ENCODE data around the gene TFDP2. TPM values are rescaled to one million over a fixed set of nuclear protein-coding genes. Genes with fewer than 3 reads are reported as not detected.

TFDP2 gene
- total RNA-seq, 1 experiment from 2014 or later, result 76.0 TPM

DNA sequence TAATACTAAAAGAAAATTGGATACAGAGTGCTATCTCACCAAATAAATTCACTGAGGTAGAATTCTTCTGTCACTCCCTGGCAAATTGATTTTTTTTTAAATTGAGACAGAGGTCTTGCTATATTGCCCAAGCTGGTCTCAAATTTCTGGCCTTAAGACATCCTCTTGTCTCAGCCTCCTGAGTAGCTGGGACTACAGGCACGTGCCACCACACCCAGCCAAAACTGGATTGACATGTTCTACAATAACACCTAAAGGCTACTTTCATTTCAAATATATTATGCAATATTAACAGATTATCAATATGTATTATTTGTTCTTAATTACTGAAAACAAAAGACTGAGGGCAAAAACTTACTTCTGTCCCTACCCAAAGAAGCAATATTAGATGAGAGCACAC lies 36.7 kb downstream of the TFDP2 start:
- no peak overlapping the region for H2BK12ac ChIP-seq (ENCODE audit: insufficient read length, low read depth, low read length)
- no peak overlapping the region for H3K56ac ChIP-seq (ENCODE audit: insufficient read length, low read depth, low read length)
- H2BK15ac ChIP-seq (ENCODE audit: low read depth, low read length), result no peak overlapping the region
- no peak overlapping the region for H3T11ph ChIP-seq (ENCODE audit: low read length)
- Mint-ChIP-seq H3K4me1 (peaks cover 6% of the 10 kb centered on the region in 2 experiments), H3K4me3 (no peak overlapping the region), H3K9me3 (no peaks in the 10 kb centered on the region; a peak in 1 of 5 replicates), H3K36me3 (ENCODE audit: insufficient read depth in 1 of 3, low read depth in 3 of 3) (no peaks in the 10 kb centered on the region), H3K27ac (no peak overlapping the region), H3K27me3 (ENCODE audit: low read depth) (no peaks in the 10 kb centered on the region)
- no peaks in the 10 kb centered on the region for H3K23me2 ChIP-seq (ENCODE audit: insufficient read length, low read depth, low read length, poor library complexity, severe bottlenecking)
- TF ChIP-seq, protein P1, sequence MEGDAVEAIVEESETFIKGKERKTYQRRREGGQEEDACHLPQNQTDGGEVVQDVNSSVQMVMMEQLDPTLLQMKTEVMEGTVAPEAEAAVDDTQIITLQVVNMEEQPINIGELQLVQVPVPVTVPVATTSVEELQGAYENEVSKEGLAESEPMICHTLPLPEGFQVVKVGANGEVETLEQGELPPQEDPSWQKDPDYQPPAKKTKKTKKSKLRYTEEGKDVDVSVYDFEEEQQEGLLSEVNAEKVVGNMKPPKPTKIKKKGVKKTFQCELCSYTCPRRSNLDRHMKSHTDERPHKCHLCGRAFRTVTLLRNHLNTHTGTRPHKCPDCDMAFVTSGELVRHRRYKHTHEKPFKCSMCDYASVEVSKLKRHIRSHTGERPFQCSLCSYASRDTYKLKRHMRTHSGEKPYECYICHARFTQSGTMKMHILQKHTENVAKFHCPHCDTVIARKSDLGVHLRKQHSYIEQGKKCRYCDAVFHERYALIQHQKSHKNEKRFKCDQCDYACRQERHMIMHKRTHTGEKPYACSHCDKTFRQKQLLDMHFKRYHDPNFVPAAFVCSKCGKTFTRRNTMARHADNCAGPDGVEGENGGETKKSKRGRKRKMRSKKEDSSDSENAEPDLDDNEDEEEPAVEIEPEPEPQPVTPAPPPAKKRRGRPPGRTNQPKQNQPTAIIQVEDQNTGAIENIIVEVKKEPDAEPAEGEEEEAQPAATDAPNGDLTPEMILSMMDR (conservative IDR thresholded peaks at IDR 0.05), result no peak
- no peaks in the 10 kb centered on the region for H3K9me3 ChIP-seq (ENCODE audit: control insufficient read depth, low read depth, low read length)
- DNase-seq, result no peak
- H2AK5ac ChIP-seq (ENCODE audit: insufficient read length, low read length), result no peak overlapping the region
- H2BK5ac ChIP-seq (ENCODE audit: insufficient read length, low read length), result no peak overlapping the region
- H3K18ac ChIP-seq (ENCODE audit: insufficient read length, low read depth, low read length), result no peak overlapping the region
- H3K23ac ChIP-seq (ENCODE audit: insufficient read length, low read depth, low read length), result no peak overlapping the region
- H3K27ac ChIP-seq (ENCODE audit: insufficient read length, low read depth, low read length), result no peak overlapping the region
- no peak overlapping the region for H4K5ac ChIP-seq (ENCODE audit: insufficient read length, low read depth, low read length)
- H4K91ac ChIP-seq (ENCODE audit: insufficient read length, low read depth, low read length), result no peak overlapping the region
- H3K27me3 ChIP-seq (ENCODE audit: insufficient read depth, low read length), result no peaks in the 10 kb centered on the region
- no peaks in the 10 kb centered on the region for H3K79me2 ChIP-seq (ENCODE audit: insufficient read depth, low read length)
- H3K14ac ChIP-seq (ENCODE audit: insufficient read depth, low read length), result no peak overlapping the region
- H4K8ac ChIP-seq (replicated peaks; ENCODE audit: insufficient read length, low read depth, low read length), result no peak overlapping the region
- H4K20me1 ChIP-seq (ENCODE audit: control insufficient read depth, insufficient read depth, insufficient read length), result no peaks in the 10 kb centered on the region
- H3K4me2 ChIP-seq (ENCODE audit: insufficient read depth, insufficient read length, low read length), result no peak overlapping the region
- H3K9ac ChIP-seq (ENCODE audit: extremely low read depth, insufficient read length, low read length), result no peak overlapping the region
- WGBS (ENCODE audit: extremely low coverage, insufficient read length, low lambda C conversion rate), result no CpG with 5 or more reads among the region's 1 CpG
- no peaks in the 10 kb centered on the region; the same call in 1 of the 2 replicates for H3K4me1 ChIP-seq (ENCODE audit: insufficient read depth, low read length)
- no peak overlapping the region for H2BK120ac ChIP-seq (ENCODE audit: low read depth, low read length, poor library complexity, severe bottlenecking)
- H3K4ac ChIP-seq (ENCODE audit: low read depth, low read length), result no peak overlapping the region
- no peak overlapping the region for H2BK20ac ChIP-seq (ENCODE audit: low read depth, low read length, poor library complexity, severe bottlenecking)
- no peaks in the 10 kb centered on the region for H3K79me1 ChIP-seq (ENCODE audit: insufficient read depth, low read depth, low read length, poor library complexity, severe bottlenecking)
- H2AFZ ChIP-seq (ENCODE audit: low read length), result no peak overlapping the region
